Neutrophil (primary cell): Measurements from ENCODE around the gene MIGA2.
A peak's percentile ranks its signal among the peaks of the same experiment; 100 is the strongest.

Source experiments
- H3K27ac ChIP-seq: fragments of 200-600 bp; sonication (generic); 2 replicates; pipeline ENCODE4 v1.5.1; 2016; ENCODE audit warnings: mild to moderate bottlenecking, moderate library complexity
- H3K27me3 ChIP-seq: fragments of 200-600 bp; sonication (generic); 2 replicates; pipeline ENCODE4 v1.6.0; 2016; ENCODE audit warnings: mild to moderate bottlenecking
- H3K36me3 ChIP-seq: fragments of 200-600 bp; sonication (generic); 2 replicates; pipeline ENCODE4 v1.5.1; 2017
- H3K4me1 ChIP-seq, 2 experiments: fragments of 200-600 bp in 1 of 2; sonication (generic) in 1 of 2; 1 replicate in 1 of 2; 2 replicates in 1 of 2; pipeline versions ENCODE4 v1.5.1 to v1.6.1; 2013 to 2016; ENCODE audit warnings: low read depth in 1 of 2, low read length in 1 of 2, mild to moderate bottlenecking in 1 of 2, moderate library complexity in 1 of 2; ENCODE audit not compliant: control insufficient read depth in 1 of 2, insufficient read depth in 1 of 2
- H3K4me3 ChIP-seq, 2 experiments: fragments of 200-600 bp in 1 of 2; sonication (generic) in 1 of 2; 1 replicate in 1 of 2; 2 replicates in 1 of 2; pipeline ENCODE4 v1.5.1; 2013 to 2016; ENCODE audit warnings: low read depth in 1 of 2, low read length in 1 of 2, mild to moderate bottlenecking in 1 of 2, moderate library complexity in 1 of 2
- H3K9me3 ChIP-seq: fragments of 200-600 bp; sonication (generic); 2 replicates; pipeline ENCODE4 v1.5.1; 2016
- TF ChIP-seq, protein P1 (sequence below): fragments of 200-600 bp; sonication (generic); IDR thresholded peaks from 2 replicates; pipeline ENCODE4 v1.5.1; 2016; ENCODE audit warnings: antibody characterized with exemption

MIGA2 gene

GRCh38 chr9:129064499-129064908 is 28.1 kb downstream of the MIGA2 start:
- H3K36me3 ChIP-seq = peaks cover 87% of the 10 kb centered on the region
- H3K4me3 ChIP-seq = no peak overlapping the region
- no peak overlapping the region for H3K27ac ChIP-seq
- H3K4me1 ChIP-seq = peaks cover 0 to 7% of the 10 kb centered on the region in 2 experiments
- H3K9me3 ChIP-seq = no peaks in the 10 kb centered on the region
- no peaks in the 10 kb centered on the region for H3K27me3 ChIP-seq
- TF ChIP-seq, protein P1, sequence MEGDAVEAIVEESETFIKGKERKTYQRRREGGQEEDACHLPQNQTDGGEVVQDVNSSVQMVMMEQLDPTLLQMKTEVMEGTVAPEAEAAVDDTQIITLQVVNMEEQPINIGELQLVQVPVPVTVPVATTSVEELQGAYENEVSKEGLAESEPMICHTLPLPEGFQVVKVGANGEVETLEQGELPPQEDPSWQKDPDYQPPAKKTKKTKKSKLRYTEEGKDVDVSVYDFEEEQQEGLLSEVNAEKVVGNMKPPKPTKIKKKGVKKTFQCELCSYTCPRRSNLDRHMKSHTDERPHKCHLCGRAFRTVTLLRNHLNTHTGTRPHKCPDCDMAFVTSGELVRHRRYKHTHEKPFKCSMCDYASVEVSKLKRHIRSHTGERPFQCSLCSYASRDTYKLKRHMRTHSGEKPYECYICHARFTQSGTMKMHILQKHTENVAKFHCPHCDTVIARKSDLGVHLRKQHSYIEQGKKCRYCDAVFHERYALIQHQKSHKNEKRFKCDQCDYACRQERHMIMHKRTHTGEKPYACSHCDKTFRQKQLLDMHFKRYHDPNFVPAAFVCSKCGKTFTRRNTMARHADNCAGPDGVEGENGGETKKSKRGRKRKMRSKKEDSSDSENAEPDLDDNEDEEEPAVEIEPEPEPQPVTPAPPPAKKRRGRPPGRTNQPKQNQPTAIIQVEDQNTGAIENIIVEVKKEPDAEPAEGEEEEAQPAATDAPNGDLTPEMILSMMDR = no peak

DNA sequence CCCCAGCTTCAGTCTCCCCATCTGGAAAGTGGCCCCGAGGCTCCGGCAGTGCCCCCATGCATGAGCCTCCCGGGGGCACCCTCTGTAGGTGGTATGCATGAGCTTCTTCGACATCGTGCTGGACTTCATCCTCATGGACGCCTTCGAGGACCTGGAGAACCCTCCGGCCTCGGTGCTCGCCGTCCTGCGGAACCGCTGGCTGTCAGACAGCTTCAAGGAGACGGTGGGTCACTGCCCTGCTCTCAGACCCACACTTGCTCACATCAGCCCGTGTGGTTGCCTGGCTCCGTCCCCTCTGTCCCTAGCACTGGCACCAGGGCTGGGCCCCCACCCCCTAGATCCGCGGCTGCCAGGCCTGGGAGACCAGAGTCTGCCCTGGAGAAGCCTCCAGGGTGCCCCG is 31.7 kb downstream of the MIGA2 start:
- Histone ChIP-seq H3K4me1 (peaks cover 0 to 7% of the 10 kb centered on the region in 2 experiments), H3K36me3 (peaks cover 80% of the 10 kb centered on the region), H3K27ac (no peak overlapping the region), H3K9me3 (no peaks in the 10 kb centered on the region), H3K4me3 (no peak overlapping the region), H3K27me3 (no peaks in the 10 kb centered on the region)
- TF ChIP-seq, protein P1 = no peak

DNA sequence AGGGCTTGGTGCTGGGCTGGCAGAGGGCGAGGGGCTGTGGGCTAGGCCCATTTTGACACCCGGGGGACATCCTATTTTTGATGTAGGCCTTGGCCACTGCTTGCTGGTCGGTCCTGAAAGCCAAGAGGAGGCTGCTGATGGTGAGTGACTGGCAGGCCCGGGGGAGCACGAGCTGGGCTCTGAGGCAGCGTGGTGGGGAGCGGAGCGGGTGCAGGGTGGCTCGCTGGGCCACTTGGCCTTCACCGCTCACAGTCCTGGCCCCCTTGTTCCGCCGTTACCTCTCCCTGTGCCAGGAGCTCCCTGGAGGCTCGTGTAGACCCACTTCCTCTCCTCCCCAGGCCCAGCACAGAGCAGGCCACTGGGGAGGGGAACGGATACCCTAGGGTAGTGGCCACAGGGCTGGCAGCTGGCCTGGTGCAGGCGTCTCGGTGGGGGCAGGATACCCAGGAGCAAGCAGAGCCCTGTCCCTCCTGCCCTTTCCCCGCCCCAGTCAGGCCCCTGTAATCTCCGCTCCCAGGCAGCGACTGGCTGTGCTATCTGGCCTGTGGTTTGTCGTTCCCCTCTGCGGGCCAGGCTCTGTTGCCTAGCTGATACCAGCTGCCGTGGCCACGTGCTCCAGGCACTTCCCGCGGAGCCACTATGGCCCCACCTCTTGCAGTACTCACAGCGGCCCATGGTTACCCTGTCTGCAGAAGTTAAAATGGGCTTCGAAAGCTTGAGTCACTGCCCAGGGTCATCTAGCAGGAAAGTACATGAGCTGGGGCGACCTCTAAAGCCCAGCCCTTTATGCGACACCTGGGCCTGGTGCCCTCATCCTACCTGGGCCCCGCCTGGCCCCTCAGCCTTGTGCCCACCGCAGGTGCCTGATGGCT is 32.8 kb downstream of the MIGA2 start:
- Histone ChIP-seq H3K9me3 (no peaks in the 10 kb centered on the region), H3K27ac (peak overlapping the region; percentile 33), H3K4me1 (peaks cover 0 to 7% of the 10 kb centered on the region in 2 experiments), H3K36me3 (peaks cover 72% of the 10 kb centered on the region), H3K27me3 (no peaks in the 10 kb centered on the region), H3K4me3 (no peak overlapping the region)
- TF ChIP-seq, protein P1 = no peak

GRCh38 chr9:129069862-129070641 is 33.6 kb downstream of the MIGA2 start:
- H3K27ac ChIP-seq = no peak overlapping the region
- peaks cover 64% of the 10 kb centered on the region for H3K36me3 ChIP-seq
- no peaks in the 10 kb centered on the region for H3K27me3 ChIP-seq
- no peaks in the 10 kb centered on the region for H3K9me3 ChIP-seq
- no peak overlapping the region for H3K4me3 ChIP-seq
- H3K4me1 ChIP-seq = peaks cover 0 to 7% of the 10 kb centered on the region in 2 experiments
- TF ChIP-seq, protein P1 = no peak

GRCh38 chr9:129070696-129071525 is 34.5 kb downstream of the MIGA2 start:
- Histone ChIP-seq H3K9me3 (no peaks in the 10 kb centered on the region), H3K4me3 (no peak overlapping the region), H3K4me1 (peaks cover 0 to 7% of the 10 kb centered on the region in 2 experiments), H3K36me3 (peaks cover 56% of the 10 kb centered on the region), H3K27me3 (no peaks in the 10 kb centered on the region), H3K27ac (no peak overlapping the region)
- TF ChIP-seq, protein P1 = no peak
